A549 (cell line): ENCODE measurements around the gene CRTC2. TPM values are rescaled to one million over a fixed set of nuclear protein-coding genes. Genes with fewer than 3 reads are reported as not detected.

Experiments
- ATAC-seq, 2 experiments: fragments of 200-7000 bp in 1 of 2; fragments of >200 bp in 1 of 2; cut with Nextera tagmentation in 1 of 2; cut with Tn5 transposase in 1 of 2; 3 replicates each; pipeline versions ENCODE4 v1.8.0 to v1.9.1; 2018 to 2020; ENCODE audit warnings: mild to moderate bottlenecking in 1 of 2, moderate library complexity in 1 of 2
- CTCF ChIA-PET: fragments of 300-600 bp; sonication (Branson Sonifier 250); formaldehyde crosslinking; extraction: SDS; loops from one replicate; lab custom pipeline; 2021; ENCODE audit warnings: antibody characterized with exemption, inconsistent platforms; lab: Yijun Ruan, JAX
- POLR2A ChIA-PET: fragments of 350-600 bp; formaldehyde crosslinking; extraction: SDS; loops from one replicate; lab custom pipeline; 2021; ENCODE audit warnings: antibody characterized with exemption, inconsistent platforms; lab: Yijun Ruan, JAX
- DNase-seq, 2 experiments: peaks; one replicate each; pipeline versions ENCODE4 v3.0.0 to v3.0.0-alpha.2; 2011 to 2016; ENCODE audit warnings: low read depth in 1 of 2, low spot score in 1 of 2
- FAIRE-seq: peaks from 2 replicates; lab custom pipeline; 2011; peaks lifted over from hg19 to GRCh38; lab: Jason Lieb, UNC
- H3K27ac ChIP-seq, 2 experiments: fragments of >200 bp; sonication (Bioruptor Twin); formaldehyde crosslinking; 3 replicates each; pipeline ENCODE4 v1.5.1; 2016 to 2017
- H3K4me1 ChIP-seq: fragments of >200 bp; sonication (Bioruptor Twin); formaldehyde crosslinking; 3 replicates; pipeline ENCODE4 v1.6.1; 2016
- H3K4me2 ChIP-seq: fragments of >200 bp; sonication (Bioruptor Twin); formaldehyde crosslinking; 3 replicates; pipeline ENCODE4 v1.6.1; 2016
- H3K4me3 ChIP-seq: fragments of >200 bp; sonication (Bioruptor Twin); formaldehyde crosslinking; 3 replicates; pipeline ENCODE4 v1.5.1; 2016
- H3K9me3 ChIP-seq: fragments of >200 bp; sonication (Bioruptor Twin); formaldehyde crosslinking; 3 replicates; pipeline ENCODE4 v1.6.1; 2016
- BHLHE40 ChIP-seq: IDR thresholded peaks from 2 replicates; pipeline ENCODE4 v1.6.1; 2012; ENCODE audit warnings: low read depth, low read length, inconsistent platforms
- CHD4 ChIP-seq: fragments of 200-600 bp; sonication (generic); IDR thresholded peaks from 2 replicates; pipeline ENCODE4 v1.6.1; 2016; ENCODE audit warnings: antibody characterized with exemption, mild to moderate bottlenecking, borderline replicate concordance
- EP300 ChIP-seq, 2 experiments: fragments of >200 bp; sonication (Bioruptor Twin); formaldehyde crosslinking; IDR thresholded peaks; 2 replicates in 1 of 2; 3 replicates in 1 of 2; pipeline ENCODE4 v1.6.1; 2016 to 2017
- ESRRA ChIP-seq: fragments of 150-350 bp; IDR thresholded peaks from 2 replicates; pipeline ENCODE4 v1.6.1; 2014; ENCODE audit warnings: mild to moderate bottlenecking, low read length, borderline replicate concordance
- FOSB ChIP-seq: fragments of 250-450 bp; sonication (Bioruptor Pico); IDR thresholded peaks from 2 replicates; pipeline ENCODE4 v1.5.0; 2020; ENCODE audit warnings: mild to moderate bottlenecking, moderate library complexity
- FOXS1 ChIP-seq: fragments of 250-450 bp; sonication (Bioruptor Pico); IDR thresholded peaks from 2 replicates; pipeline ENCODE4 v1.5.0; 2020; ENCODE audit warnings: mild to moderate bottlenecking, moderate library complexity
- HDAC2 ChIP-seq: fragments of 200-600 bp; sonication (generic); IDR thresholded peaks from 2 replicates; pipeline ENCODE4 v1.6.1; 2016
- HEYL ChIP-seq: fragments of 250-450 bp; sonication (Bioruptor Pico); IDR thresholded peaks from 2 replicates; pipeline ENCODE4 v1.8.0; 2021; ENCODE audit warnings: mild to moderate bottlenecking, moderate library complexity
- HOXA7 ChIP-seq: fragments of 250-450 bp; sonication (Bioruptor Pico); IDR thresholded peaks from 2 replicates; pipeline ENCODE4 v1.5.0; 2020; ENCODE audit warnings: mild to moderate bottlenecking, moderate library complexity
- HOXB13 ChIP-seq: fragments of 250-450 bp; sonication (Bioruptor Pico); IDR thresholded peaks from 2 replicates; pipeline ENCODE4 v1.5.0; 2020; ENCODE audit warnings: low read depth, mild to moderate bottlenecking, moderate library complexity
- JUN ChIP-seq, 2 experiments: fragments of >200 bp; sonication (Bioruptor Twin); formaldehyde crosslinking; IDR thresholded peaks; 2 replicates in 1 of 2; 3 replicates in 1 of 2; pipeline ENCODE4 v1.6.1; 2016 to 2017
- JUNB ChIP-seq: fragments of >200 bp; sonication (Bioruptor Twin); formaldehyde crosslinking; IDR thresholded peaks from 2 replicates; pipeline ENCODE4 v1.6.1; 2016
- KDM1A ChIP-seq: fragments of 200-600 bp; sonication (generic); IDR thresholded peaks from 2 replicates; pipeline ENCODE4 v1.6.1; 2016; ENCODE audit warnings: low read depth, mild to moderate bottlenecking
- KDM5A ChIP-seq: fragments of 200-600 bp; sonication (generic); IDR thresholded peaks from 2 replicates; pipeline ENCODE4 v1.6.1; 2016; ENCODE audit warnings: antibody characterized with exemption, mild to moderate bottlenecking
- MAFK ChIP-seq: fragments of 450-650 bp; IDR thresholded peaks from 2 replicates; pipeline ENCODE4 v1.6.1; 2014; ENCODE audit not compliant: partially characterized antibody
- MAZ ChIP-seq: fragments of 150-350 bp; IDR thresholded peaks from 2 replicates; pipeline ENCODE4 v1.6.1; 2014; ENCODE audit warnings: antibody characterized with exemption, low read depth, low read length, borderline replicate concordance
- TP53 ChIP-seq: fragments of 250-450 bp; sonication (Bioruptor Pico); IDR thresholded peaks from 2 replicates; pipeline ENCODE4 v1.5.0; 2021; ENCODE audit warnings: mild to moderate bottlenecking, moderate library complexity
- ZFP36 ChIP-seq: fragments of 450-650 bp; IDR thresholded peaks from 2 replicates; pipeline ENCODE4 v1.6.1; 2014; ENCODE audit warnings: borderline replicate concordance; ENCODE audit not compliant: partially characterized antibody
- WGBS: methylation state at CpG from one replicate; pipeline ENCODE4 v1.1.6; 2017; ENCODE audit errors: missing lambda C conversion rate; 5-methylcytosine and 5-hydroxymethylcytosine counted together
- polyA plus RNA-seq, 4 experiments: library from polyadenylated mRNA; depleted of rRNA in 3 of 4; stranded (reverse); fragments of >200 nt; fragmentation: RNase III in 1 of 4; extraction: RNeasy Plus Mini Kit Qiagen cat#74134 plus additional on column Dnase treatment in 1 of 4; gene quantifications; 2 replicates in 3 of 4; 3 replicates in 1 of 4; pipeline ENCODE4 v1.2.3, GENCODE V29; 2011 to 2017
- TF ChIP-seq, protein P1 (sequence below): fragments of 250-450 bp; sonication (Bioruptor Pico); IDR thresholded peaks from 2 replicates; pipeline ENCODE4 v1.5.0; 2021; ENCODE audit warnings: mild to moderate bottlenecking, moderate library complexity, borderline replicate concordance
- TF ChIP-seq, protein P2 (sequence below): fragments of 200-600 bp; sonication (generic); IDR thresholded peaks from 2 replicates; pipeline ENCODE4 v1.6.1; 2016; ENCODE audit warnings: antibody characterized with exemption, mild to moderate bottlenecking, moderate library complexity
- TF ChIP-seq, protein P3 (sequence below): IDR thresholded peaks from 2 replicates; pipeline ENCODE4 v1.6.1; 2012; ENCODE audit warnings: low read depth, borderline replicate concordance

CRTC2 gene
- polyA plus RNA-seq, 2 of the 4 experiments (the other 2 are of a cell fraction) = 19.7 to 22.3 TPM

DNA sequence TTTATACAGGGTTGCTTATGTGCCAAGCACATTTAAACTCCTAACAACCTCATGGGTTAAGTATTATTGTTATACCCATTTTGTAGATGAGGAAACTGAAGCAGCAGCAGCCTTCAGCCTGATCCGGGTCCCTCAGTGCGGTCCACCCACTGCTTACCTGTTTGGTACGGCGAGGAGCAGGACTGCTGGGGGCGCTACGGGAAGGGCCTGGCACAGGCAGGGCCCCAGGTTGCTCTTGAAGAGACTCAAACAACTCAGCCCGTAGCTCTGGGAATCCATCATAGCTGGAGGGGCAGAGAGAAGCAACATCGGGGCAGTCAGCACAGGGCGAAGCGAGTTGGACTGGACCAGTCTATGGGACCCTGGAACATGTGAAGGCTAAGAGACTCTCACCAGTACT is 21.1 kb downstream of the CRTC2 start (continued):
- TF ChIP-seq HOXA7 (CRISPR knock-in tag) (no peak), FOXS1 (CRISPR knock-in tag) (no peak), FOSB (CRISPR knock-in tag) (no peak), EP300 (IDR thresholded peaks at IDR 0.05) (no peak), HEYL (CRISPR knock-in tag) (no peak)
- TF ChIP-seq, protein P1, sequence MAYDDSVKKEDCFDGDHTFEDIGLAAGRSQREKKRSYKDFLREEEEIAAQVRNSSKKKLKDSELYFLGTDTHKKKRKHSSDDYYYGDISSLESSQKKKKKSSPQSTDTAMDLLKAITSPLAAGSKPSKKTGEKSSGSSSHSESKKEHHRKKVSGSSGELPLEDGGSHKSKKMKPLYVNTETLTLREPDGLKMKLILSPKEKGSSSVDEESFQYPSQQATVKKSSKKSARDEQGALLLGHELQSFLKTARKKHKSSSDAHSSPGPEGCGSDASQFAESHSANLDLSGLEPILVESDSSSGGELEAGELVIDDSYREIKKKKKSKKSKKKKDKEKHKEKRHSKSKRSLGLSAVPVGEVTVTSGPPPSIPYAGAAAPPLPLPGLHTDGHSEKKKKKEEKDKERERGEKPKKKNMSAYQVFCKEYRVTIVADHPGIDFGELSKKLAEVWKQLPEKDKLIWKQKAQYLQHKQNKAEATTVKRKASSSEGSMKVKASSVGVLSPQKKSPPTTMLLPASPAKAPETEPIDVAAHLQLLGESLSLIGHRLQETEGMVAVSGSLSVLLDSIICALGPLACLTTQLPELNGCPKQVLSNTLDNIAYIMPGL (CRISPR knock-in tag) = no peak

DNA sequence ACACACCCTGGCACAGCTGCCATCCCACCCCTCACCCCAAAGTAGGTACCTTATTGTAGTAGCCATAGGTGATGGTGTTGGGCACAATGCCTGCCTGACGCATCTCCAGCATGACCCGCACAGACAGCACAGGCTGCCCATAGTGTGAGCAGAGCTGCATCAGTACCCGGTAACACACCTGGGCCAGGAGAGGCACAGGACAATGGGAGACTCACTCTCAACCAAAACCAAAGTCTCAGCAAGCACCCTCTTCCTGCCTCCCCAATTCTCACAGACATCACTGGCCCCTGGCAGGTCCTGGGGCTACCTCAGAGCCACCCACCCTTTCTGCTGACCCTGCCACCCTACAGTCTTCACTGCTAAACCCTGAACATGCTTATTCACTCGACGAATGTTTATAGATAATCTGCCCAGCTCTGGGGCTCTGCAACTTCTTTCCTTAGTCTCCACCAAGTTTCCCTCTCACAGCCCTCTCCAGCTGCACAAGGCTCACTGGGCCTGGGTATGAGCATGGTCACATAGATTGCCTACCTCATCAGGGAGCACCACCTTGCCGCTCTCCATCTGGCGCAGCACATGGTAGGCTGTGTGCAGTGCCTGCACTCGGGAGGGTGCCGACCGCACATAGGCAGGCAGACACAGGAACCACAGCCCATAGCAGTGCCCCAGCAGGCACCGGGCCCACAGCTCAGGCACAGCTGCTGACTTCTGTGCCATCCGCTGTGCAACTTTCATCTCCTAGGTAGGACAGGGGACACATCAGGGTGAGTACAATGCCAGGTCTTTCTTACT is 22.2 kb downstream of the CRTC2 start:
- ChIA-PET POLR2A (no interaction called here), CTCF (interaction anchor here (1.7 kb wide), 1 partner anchor 10 kb away, joined by 7 read pairs; the partner anchor contains the start of gene DENND4B)
- no peaks in the 10 kb centered on the region for H3K9me3 ChIP-seq
- no peak overlapping the region for H3K27ac ChIP-seq
- FAIRE-seq = no peak
- DNase-seq = no peak
- no peak overlapping the region for H3K4me3 ChIP-seq
- TF ChIP-seq, protein P1 (CRISPR knock-in tag) = no peak
- TF ChIP-seq, protein P2, sequence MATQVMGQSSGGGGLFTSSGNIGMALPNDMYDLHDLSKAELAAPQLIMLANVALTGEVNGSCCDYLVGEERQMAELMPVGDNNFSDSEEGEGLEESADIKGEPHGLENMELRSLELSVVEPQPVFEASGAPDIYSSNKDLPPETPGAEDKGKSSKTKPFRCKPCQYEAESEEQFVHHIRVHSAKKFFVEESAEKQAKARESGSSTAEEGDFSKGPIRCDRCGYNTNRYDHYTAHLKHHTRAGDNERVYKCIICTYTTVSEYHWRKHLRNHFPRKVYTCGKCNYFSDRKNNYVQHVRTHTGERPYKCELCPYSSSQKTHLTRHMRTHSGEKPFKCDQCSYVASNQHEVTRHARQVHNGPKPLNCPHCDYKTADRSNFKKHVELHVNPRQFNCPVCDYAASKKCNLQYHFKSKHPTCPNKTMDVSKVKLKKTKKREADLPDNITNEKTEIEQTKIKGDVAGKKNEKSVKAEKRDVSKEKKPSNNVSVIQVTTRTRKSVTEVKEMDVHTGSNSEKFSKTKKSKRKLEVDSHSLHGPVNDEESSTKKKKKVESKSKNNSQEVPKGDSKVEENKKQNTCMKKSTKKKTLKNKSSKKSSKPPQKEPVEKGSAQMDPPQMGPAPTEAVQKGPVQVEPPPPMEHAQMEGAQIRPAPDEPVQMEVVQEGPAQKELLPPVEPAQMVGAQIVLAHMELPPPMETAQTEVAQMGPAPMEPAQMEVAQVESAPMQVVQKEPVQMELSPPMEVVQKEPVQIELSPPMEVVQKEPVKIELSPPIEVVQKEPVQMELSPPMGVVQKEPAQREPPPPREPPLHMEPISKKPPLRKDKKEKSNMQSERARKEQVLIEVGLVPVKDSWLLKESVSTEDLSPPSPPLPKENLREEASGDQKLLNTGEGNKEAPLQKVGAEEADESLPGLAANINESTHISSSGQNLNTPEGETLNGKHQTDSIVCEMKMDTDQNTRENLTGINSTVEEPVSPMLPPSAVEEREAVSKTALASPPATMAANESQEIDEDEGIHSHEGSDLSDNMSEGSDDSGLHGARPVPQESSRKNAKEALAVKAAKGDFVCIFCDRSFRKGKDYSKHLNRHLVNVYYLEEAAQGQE = no peak
- TF ChIP-seq JUN (IDR thresholded peaks at IDR 0.05) = no peak
- no peak for TF ChIP-seq CHD4
- no peak for TF ChIP-seq HOXA7 (CRISPR knock-in tag)
- no peaks in the 10 kb centered on the region for H3K4me1 ChIP-seq
- 92% methylated on average over 12 of the region's 12 CpGs for WGBS
- no peak overlapping the region for H3K4me2 ChIP-seq
- no peak for ATAC-seq

DNA sequence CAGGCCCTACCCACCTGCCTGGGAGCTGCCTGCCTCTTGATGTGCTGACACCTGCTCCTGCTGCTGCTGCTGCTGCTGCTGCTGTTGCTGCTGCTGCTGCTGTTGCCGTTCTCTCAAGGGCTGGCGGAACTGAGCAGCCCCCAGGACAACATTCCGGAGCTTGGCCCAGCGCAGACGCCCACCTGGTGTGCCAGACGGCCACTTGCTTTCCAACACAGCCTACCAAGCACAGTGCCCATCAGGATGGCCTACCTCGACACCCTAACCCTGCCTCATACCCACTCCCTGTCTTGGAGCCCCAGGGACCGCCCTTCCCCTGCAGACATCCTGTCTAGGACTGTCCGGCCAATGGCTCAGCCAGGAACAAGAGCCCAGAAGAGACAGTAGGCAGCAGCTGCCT is 23.7 kb downstream of the CRTC2 start:
- ChIA-PET POLR2A (interaction anchor here (1.4 kb wide), 1 partner anchor 33 kb away, joined by 3 read pairs; the partner anchor contains the start of gene CREB3L4), CTCF (interaction anchor here (0.9 to 1.7 kb wide), 5 partner anchors 9 to 52 kb away, joined by 3 to 7 read pairs (median 4); partner anchors contain the start of genes DENND4B and RAB13)
- no peak for DNase-seq
- no peak overlapping the region for H3K4me2 ChIP-seq
- no peak overlapping the region for H3K27ac ChIP-seq
- 96% methylated on average over 9 of the region's 9 CpGs for WGBS
- no peaks in the 10 kb centered on the region for H3K4me1 ChIP-seq
- no peaks in the 10 kb centered on the region for H3K9me3 ChIP-seq
- no peak overlapping the region for H3K4me3 ChIP-seq
- ATAC-seq = no peak
- no peak for FAIRE-seq
- TF ChIP-seq MAFK (no peak), ESRRA (no peak), MAZ (no peak), HDAC2 (no peak), TP53 (no peak), JUNB (no peak), BHLHE40 (no peak), KDM5A (no peak), FOXS1 (CRISPR knock-in tag) (no peak), HOXB13 (no peak), HEYL (CRISPR knock-in tag) (no peak), ZFP36 (no peak), KDM1A (no peak)
- TF ChIP-seq, protein P3, sequence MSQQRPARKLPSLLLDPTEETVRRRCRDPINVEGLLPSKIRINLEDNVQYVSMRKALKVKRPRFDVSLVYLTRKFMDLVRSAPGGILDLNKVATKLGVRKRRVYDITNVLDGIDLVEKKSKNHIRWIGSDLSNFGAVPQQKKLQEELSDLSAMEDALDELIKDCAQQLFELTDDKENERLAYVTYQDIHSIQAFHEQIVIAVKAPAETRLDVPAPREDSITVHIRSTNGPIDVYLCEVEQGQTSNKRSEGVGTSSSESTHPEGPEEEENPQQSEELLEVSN = no peak
- TF ChIP-seq, protein P2 = no peak
